ENCODE data around the gene KRTAP10-8.
"Not testable (repeated sequence)": the region's sequence is repeated elsewhere in the genome, so short reads cannot be mapped to it uniquely, and the experiment has no call there.

Gene KRTAP10-8

DNA sequence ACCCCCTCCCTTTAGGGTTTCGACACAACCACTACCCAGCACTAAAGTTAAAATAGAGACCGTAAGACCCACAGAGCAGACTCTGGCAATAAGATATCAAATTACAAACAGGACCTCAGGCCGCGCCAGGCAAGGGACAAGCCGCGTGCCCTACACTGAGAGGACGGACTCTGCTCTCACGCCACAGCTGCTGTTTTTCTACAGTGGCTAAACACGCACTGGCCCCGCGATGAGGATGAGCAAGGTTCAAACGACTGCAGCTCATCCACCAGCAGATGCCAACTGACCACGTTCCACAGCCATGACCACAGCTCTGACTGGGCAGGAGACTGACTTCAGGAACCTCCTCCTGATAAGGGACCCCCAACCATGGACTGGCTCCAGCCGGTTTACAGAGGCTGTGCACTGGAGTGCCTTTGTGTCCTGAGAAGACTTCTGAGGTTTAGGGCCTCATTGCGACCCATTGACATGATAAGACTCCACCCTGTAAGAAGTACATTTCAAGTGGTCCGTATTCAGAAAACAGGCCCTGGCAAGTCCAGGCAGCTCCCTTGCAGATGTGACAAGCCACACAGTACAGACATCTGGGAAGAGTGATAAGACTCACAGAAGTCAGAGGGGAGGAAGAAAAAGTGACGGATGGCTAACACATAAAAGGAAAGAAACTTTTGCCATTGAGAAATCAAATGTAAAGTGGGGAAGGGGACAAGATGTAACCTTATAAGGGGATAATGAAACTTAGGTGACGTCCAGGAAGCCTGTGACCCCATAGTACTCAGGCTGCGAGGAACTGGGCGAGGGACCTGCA lies 18.1 kb upstream of the KRTAP10-8 start:
- H3K4me1 ChIP-seq (ENCODE audit: control insufficient read depth, insufficient read depth, low read length): peaks cover 5% of the 10 kb centered on the region
- H3K9ac ChIP-seq (ENCODE audit: low read depth, low read length): no peak overlapping the region
- no peaks in the 10 kb centered on the region for H3K36me3 ChIP-seq (ENCODE audit: insufficient read depth, low read length)
- H3K27me3 ChIP-seq (ENCODE audit: control insufficient read depth, insufficient read depth, low read length): peaks cover 70% of the 10 kb centered on the region
- no peak overlapping the region for H3K4me3 ChIP-seq (ENCODE audit: low read length)
- no peaks in the 10 kb centered on the region for H3K9me3 ChIP-seq (replicated peaks; ENCODE audit: low read length)
- peak overlapping the region; percentile 32 for H3K4me2 ChIP-seq (ENCODE audit: low read length)

DNA sequence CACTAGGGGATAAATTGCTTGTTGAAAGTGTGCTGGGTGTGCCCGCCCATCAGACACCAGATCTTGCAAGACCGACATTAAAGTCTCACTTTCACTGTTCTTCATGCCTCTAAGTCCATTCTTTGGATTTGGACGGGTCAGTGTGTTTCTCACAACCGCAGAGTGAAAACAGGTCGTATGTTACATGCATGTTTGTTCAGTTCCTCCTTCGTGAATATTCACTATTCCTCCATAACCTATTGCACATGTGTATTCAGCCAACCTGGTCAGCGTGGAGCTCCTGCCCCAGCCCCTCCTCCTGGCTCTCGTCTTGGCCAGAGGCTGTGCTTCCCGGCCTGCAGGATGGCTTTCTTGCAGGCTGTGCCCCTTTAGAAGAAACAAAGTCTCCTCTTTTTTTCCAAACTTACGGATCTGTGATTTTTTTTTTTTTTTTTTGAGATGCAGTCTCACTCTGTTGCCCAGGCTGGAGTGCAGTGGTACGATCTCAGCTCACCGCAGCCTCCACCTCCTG lies 17.4 kb upstream of the KRTAP10-8 start:
- H3K4me1 ChIP-seq (ENCODE audit: control insufficient read depth, insufficient read depth, low read length): peaks cover 5% of the 10 kb centered on the region
- H3K27me3 ChIP-seq (ENCODE audit: control insufficient read depth, insufficient read depth, low read length): peaks cover 73% of the 10 kb centered on the region
- H3K9me3 ChIP-seq (replicated peaks; ENCODE audit: low read length): no peaks in the 10 kb centered on the region
- H3K4me2 ChIP-seq (ENCODE audit: low read length): no peak overlapping the region
- no peak overlapping the region for H3K9ac ChIP-seq (ENCODE audit: low read depth, low read length)
- H3K36me3 ChIP-seq (ENCODE audit: insufficient read depth, low read length): no peaks in the 10 kb centered on the region
- no peak overlapping the region for H3K4me3 ChIP-seq (ENCODE audit: low read length)

DNA sequence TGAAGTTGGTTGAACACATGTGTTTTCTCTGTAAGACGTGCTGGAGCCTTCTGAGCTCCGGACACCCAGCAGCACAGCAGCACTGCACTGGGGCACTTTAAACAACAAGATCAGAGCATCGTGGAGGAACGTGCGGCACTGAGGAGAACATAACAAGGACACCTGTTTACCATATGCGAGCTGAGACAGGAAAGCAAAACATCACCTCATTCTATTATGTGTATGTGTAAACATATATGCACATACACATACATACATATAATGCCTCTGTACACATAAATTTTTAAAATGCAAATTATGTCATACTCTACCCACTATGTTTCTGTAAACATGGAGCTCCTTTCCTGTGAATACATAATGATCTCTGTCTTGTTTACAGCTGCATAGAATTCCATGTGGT lies 16.4 kb upstream of the KRTAP10-8 start:
- no peak overlapping the region for H3K4me2 ChIP-seq (ENCODE audit: low read length)
- no peak overlapping the region for H3K4me3 ChIP-seq (ENCODE audit: low read length)
- H3K4me1 ChIP-seq (ENCODE audit: control insufficient read depth, insufficient read depth, low read length): peaks cover 5% of the 10 kb centered on the region
- H3K9me3 ChIP-seq (replicated peaks; ENCODE audit: low read length): no peaks in the 10 kb centered on the region
- H3K9ac ChIP-seq (ENCODE audit: low read depth, low read length): no peak overlapping the region
- no peaks in the 10 kb centered on the region for H3K36me3 ChIP-seq (ENCODE audit: insufficient read depth, low read length)
- H3K27me3 ChIP-seq (ENCODE audit: control insufficient read depth, insufficient read depth, low read length): peaks cover 76% of the 10 kb centered on the region

- H3K4me2 ChIP-seq (ENCODE audit: low read length): no peak overlapping the region
- H3K27me3 ChIP-seq (ENCODE audit: control insufficient read depth, insufficient read depth, low read length): peaks cover 78% of the 10 kb centered on the region
- H3K9ac ChIP-seq (ENCODE audit: low read depth, low read length): no peak overlapping the region
- H3K4me3 ChIP-seq (ENCODE audit: low read length): no peak overlapping the region
- peaks cover 5% of the 10 kb centered on the region for H3K4me1 ChIP-seq (ENCODE audit: control insufficient read depth, insufficient read depth, low read length)
- H3K36me3 ChIP-seq (ENCODE audit: insufficient read depth, low read length): no peaks in the 10 kb centered on the region
- no peaks in the 10 kb centered on the region for H3K9me3 ChIP-seq (replicated peaks; ENCODE audit: low read length)
These were observed 15.7 kb upstream of the KRTAP10-8 start for GRCh38 chr21:44596068-44596725.

DNA sequence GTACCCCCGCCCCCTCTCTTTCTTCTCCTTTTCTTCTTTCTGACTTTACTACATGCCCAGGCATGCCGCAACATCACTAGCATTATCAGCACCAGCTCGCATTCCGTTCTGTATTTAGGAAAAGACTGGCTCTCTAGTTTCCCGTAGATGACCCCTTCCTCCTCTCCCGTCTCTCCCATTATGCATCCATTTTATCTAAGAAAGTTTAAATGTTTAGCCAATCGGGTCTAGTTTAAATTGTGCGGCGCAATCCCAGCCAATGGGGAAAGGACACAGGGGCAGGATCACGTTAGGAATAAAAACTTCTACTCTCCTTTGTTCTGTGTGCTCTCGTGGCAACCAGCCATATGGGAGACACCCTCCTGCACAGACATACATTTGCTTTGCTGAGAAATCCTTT lies 13.8 kb upstream of the KRTAP10-8 start:
- no peaks in the 10 kb centered on the region for H3K9me3 ChIP-seq (replicated peaks; ENCODE audit: low read length)
- H3K9ac ChIP-seq (ENCODE audit: low read depth, low read length): no peak overlapping the region
- no peak overlapping the region for H3K4me3 ChIP-seq (ENCODE audit: low read length)
- H3K36me3 ChIP-seq (ENCODE audit: insufficient read depth, low read length): no peaks in the 10 kb centered on the region
- H3K27me3 ChIP-seq (ENCODE audit: control insufficient read depth, insufficient read depth, low read length): peaks cover 75% of the 10 kb centered on the region
- no peak overlapping the region for H3K4me2 ChIP-seq (ENCODE audit: low read length)
- H3K4me1 ChIP-seq (ENCODE audit: control insufficient read depth, insufficient read depth, low read length): peaks cover 5% of the 10 kb centered on the region

DNA sequence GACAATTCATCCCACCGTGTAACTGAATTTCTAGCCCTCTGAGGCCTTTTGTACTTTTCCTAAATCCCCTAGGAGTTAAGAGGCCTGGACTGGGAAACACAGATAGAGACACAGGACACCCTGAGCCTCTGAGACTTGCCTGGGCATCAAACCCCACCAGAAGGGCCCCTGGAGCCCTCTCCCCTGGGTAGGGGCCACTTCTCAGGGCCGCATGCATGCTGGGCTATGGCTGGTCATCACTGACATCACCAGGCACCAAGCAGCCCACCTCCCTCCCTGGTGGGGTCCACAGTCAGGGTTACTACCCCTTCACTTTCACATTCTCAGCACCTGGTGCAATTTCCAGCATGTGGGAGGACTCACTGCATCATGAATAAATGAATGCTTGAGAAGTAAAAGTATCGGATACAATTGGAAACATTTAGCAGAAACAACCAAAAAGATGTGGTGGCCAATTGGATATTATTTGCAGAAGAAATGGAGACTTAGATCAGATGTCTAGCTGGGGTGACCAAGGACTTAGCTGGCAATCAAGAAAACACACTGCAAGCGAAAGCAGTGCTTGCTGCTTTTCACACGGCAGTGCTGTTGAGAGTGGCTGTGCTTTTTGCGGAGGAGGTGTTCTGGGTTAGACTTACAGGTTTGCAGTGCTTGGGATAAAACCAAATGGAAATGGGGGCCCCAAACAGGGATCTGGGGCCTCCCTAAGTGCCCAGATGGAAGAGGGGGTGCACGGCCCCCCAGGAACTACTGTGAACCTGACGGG lies 12.4 kb upstream of the KRTAP10-8 start:
- Histone ChIP-seq H3K4me3 (ENCODE audit: low read length) (no peak overlapping the region), H3K9me3 (replicated peaks; ENCODE audit: low read length) (no peaks in the 10 kb centered on the region), H3K27me3 (ENCODE audit: control insufficient read depth, insufficient read depth, low read length) (peaks cover 74% of the 10 kb centered on the region), H3K4me1 (ENCODE audit: control insufficient read depth, insufficient read depth, low read length) (no peaks in the 10 kb centered on the region), H3K36me3 (ENCODE audit: insufficient read depth, low read length) (no peaks in the 10 kb centered on the region), H3K4me2 (ENCODE audit: low read length) (no peak overlapping the region), H3K9ac (ENCODE audit: low read depth, low read length) (no peak overlapping the region)

GRCh38 chr21:44600118-44600978 lies 11.5 kb upstream of the KRTAP10-8 start, which contains the start of gene KRTAP10-7:
KRTAP10-7 (plus strand) TSS chr21:44600597; CDS start chr21:44600622, 25 bp downstream.
- not testable (repeated sequence) for H3K4me1 ChIP-seq (ENCODE audit: control insufficient read depth, insufficient read depth, low read length); H3K9me3 ChIP-seq (replicated peaks; ENCODE audit: low read length); H3K36me3 ChIP-seq (ENCODE audit: insufficient read depth, low read length); H3K9ac ChIP-seq (ENCODE audit: low read depth, low read length); H3K4me3 ChIP-seq (ENCODE audit: low read length); H3K4me2 ChIP-seq (ENCODE audit: low read length)
- peaks cover 77% of the 10 kb centered on the region for H3K27me3 ChIP-seq (ENCODE audit: control insufficient read depth, insufficient read depth, low read length)

DNA sequence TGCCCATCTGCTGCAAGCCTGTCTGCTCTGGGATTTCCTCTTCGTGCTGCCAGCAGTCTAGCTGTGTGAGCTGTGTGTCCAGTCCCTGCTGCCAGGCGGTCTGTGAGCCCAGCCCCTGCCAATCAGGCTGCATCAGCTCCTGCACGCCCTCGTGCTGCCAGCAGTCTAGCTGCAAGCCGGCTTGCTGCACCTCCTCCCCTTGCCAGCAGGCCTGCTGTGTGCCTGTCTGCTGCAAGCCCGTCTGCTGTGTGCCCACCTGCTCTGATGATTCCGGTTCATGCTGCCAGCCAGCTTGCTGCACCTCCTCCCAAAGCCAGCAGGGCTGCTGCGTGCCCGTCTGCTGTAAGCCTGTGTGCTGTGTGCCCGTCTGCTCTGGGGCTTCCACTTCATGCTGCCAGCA lies 10.8 kb upstream of the KRTAP10-8 start:
- H3K4me3 ChIP-seq (ENCODE audit: low read length); H3K36me3 ChIP-seq (ENCODE audit: insufficient read depth, low read length); H3K9me3 ChIP-seq (replicated peaks; ENCODE audit: low read length); H3K9ac ChIP-seq (ENCODE audit: low read depth, low read length); H3K4me2 ChIP-seq (ENCODE audit: low read length); H3K4me1 ChIP-seq (ENCODE audit: control insufficient read depth, insufficient read depth, low read length): not testable (repeated sequence)
- peaks cover 75% of the 10 kb centered on the region for H3K27me3 ChIP-seq (ENCODE audit: control insufficient read depth, insufficient read depth, low read length)

- Histone ChIP-seq H3K36me3 (ENCODE audit: insufficient read depth, low read length) (no peaks in the 10 kb centered on the region), H3K9ac (ENCODE audit: low read depth, low read length) (no peak overlapping the region), H3K4me3 (ENCODE audit: low read length) (no peak overlapping the region), H3K27me3 (ENCODE audit: control insufficient read depth, insufficient read depth, low read length) (peaks cover 68% of the 10 kb centered on the region), H3K4me1 (ENCODE audit: control insufficient read depth, insufficient read depth, low read length) (no peaks in the 10 kb centered on the region), H3K9me3 (replicated peaks; ENCODE audit: low read length) (no peaks in the 10 kb centered on the region), H3K4me2 (ENCODE audit: low read length) (no peak overlapping the region)
These were observed 10.1 kb upstream of the KRTAP10-8 start for GRCh38 chr21:44601596-44602462.

GRCh38 chr21:44602463-44602850 lies 9.4 kb upstream of the KRTAP10-8 start:
- Histone ChIP-seq H3K27me3 (ENCODE audit: control insufficient read depth, insufficient read depth, low read length) (peaks cover 67% of the 10 kb centered on the region), H3K4me1 (ENCODE audit: control insufficient read depth, insufficient read depth, low read length) (no peaks in the 10 kb centered on the region)

More at GRCh38 chr21:44602463-44602850, 9.4 kb upstream of the KRTAP10-8 start:
- no peaks in the 10 kb centered on the region for H3K9me3 ChIP-seq (replicated peaks; ENCODE audit: low read length)
- H3K4me2 ChIP-seq (ENCODE audit: low read length): no peak overlapping the region
- H3K4me3 ChIP-seq (ENCODE audit: low read length): no peak overlapping the region
- H3K9ac ChIP-seq (ENCODE audit: low read depth, low read length): no peak overlapping the region
- H3K36me3 ChIP-seq (ENCODE audit: insufficient read depth, low read length): no peaks in the 10 kb centered on the region
